Stomach (tissue), 4 donors: Measurements from ENCODE around the gene SLC6A11.

Source experiments
- CTCF ChIP-seq, 7 experiments: fragments of 450-650 bp in 4 of 7; fragments of 200-600 bp in 3 of 7; sonication (generic) in 3 of 7; IDR thresholded peaks; one replicate each; pipeline ENCODE4 v1.5.1; 2016 to 2019; ENCODE audit warnings: antibody characterized with exemption in 7 of 7, control low read depth in 2 of 7, mild to moderate bottlenecking in 1 of 7
- EP300 ChIP-seq: sonication (generic); formaldehyde crosslinking; IDR thresholded peaks from one replicate; pipeline ENCODE4 v1.6.1; 2017; ENCODE audit warnings: antibody characterized with exemption
- POLR2A ChIP-seq, 4 donors: fragments of 450-650 bp; IDR thresholded peaks; one replicate each; pipeline ENCODE4 v1.6.1; 2016; ENCODE audit warnings: antibody characterized with exemption in 4 of 4, control low read depth in 2 of 4, mild to moderate bottlenecking in 1 of 4, moderate library complexity in 1 of 4
- POLR2AphosphoS5 ChIP-seq, 3 donors: sonication (generic); formaldehyde crosslinking; IDR thresholded peaks; one replicate each; pipeline ENCODE4 v1.6.1; 2016; ENCODE audit warnings: antibody characterized with exemption in 3 of 3

DNA sequence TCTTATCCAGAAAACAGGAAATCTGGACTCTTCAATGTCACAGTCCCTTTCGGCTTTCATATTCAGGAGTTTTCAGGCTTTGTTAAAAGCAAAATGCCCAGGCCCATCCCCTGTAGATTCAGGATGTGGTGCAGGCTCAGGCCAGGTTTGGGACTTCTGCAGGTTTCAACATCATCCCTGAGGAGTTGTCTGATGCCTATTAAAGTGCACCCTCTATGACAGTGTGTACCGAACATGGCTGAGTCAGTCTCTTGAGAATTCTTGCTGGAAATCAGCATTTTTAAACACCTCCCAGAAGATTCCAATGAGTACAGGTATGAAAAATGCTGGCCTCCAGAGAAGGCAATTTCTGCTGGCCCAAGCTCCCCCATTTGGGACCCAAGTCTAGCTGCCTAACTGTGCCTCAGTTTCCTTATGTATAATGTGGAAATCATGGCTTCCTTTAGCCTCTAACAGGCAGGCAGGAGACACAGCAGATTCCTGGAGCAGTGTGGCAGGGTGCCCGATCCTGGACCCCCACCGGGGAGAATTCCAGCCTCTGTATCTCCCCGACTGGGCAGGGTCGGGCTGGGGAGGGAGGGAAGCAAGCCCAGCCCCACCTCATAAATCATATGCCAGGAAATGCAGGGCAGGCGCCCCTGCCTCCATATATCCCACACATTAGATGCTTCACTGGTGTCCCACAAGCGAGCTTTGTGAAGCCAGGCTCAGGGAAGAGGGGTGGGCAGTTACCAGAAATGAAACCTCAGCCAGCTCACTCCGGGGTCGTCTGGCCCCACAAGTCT lies 44.4 kb upstream of the SLC6A11 start:
- no peak for TF ChIP-seq CTCF (IDR thresholded peaks at IDR 0.05)
- no peak for TF ChIP-seq POLR2AphosphoS5 (IDR thresholded peaks at IDR 0.05)
- no peak for TF ChIP-seq POLR2A (IDR thresholded peaks at IDR 0.05)
- no peak for TF ChIP-seq EP300
